Omental fat pad (tissue), 4 donors: ENCODE results near the gene A3GALT2. TPM values are rescaled to one million over a fixed set of nuclear protein-coding genes. Genes with fewer than 3 reads are reported as not detected.

Experiments
- ATAC-seq: fragments of 150-250 bp; one replicate; pipeline ENCODE4 v1.9.1; 2016; ENCODE audit warnings: mild to moderate bottlenecking, moderate library complexity; ENCODE audit not compliant: low FRiP score
- DNase-seq: peaks from one replicate; pipeline ENCODE4 v3.0.0-alpha.2; 2019; ENCODE audit warnings: low spot score
- CTCF ChIP-seq, 3 donors: fragments of 450-650 bp; IDR thresholded peaks; one replicate each; pipeline ENCODE4 v1.5.1; 2016 to 2017; ENCODE audit warnings: antibody characterized with exemption in 3 of 3, mild to moderate bottlenecking in 3 of 3, moderate library complexity in 2 of 3
- total RNA-seq, 4 donors: library from RNA; depleted of rRNA; stranded (reverse); fragments of >200 nt; gene quantifications; one replicate each; pipeline ENCODE4 v1.1.0, GENCODE V29; 2016

The A3GALT2 gene
- total RNA-seq, 4 donors from 2014 or later, result not detected

GRCh38 chr1:33300673-33301072, 20.2 kb downstream of the A3GALT2 start:
- no peak for TF ChIP-seq CTCF (IDR thresholded peaks at IDR 0.05)
- ATAC-seq, result peak; percentile 57
- no peak for DNase-seq

GRCh38 chr1:33299461-33300155, 21.3 kb downstream of the A3GALT2 start:
- no peak for ATAC-seq
- no peak for DNase-seq
- no peak for TF ChIP-seq CTCF (IDR thresholded peaks at IDR 0.05)

- DNase-seq (peak; percentile 56), ATAC-seq (peak; percentile 53)
- peak in 2 of 3 donors; percentile 14 to 76 for TF ChIP-seq CTCF (IDR thresholded peaks at IDR 0.05)
These were observed 22.1 kb downstream of the A3GALT2 start for GRCh38 chr1:33298623-33299277.

GRCh38 chr1:33297911-33298622, 22.8 kb downstream of the A3GALT2 start:
- TF ChIP-seq CTCF (IDR thresholded peaks at IDR 0.05), result no peak
- ATAC-seq (no peak), DNase-seq (no peak)

- DNase-seq (no peak), ATAC-seq (no peak)
- TF ChIP-seq CTCF (IDR thresholded peaks at IDR 0.05), result no peak
These were observed 24.1 kb downstream of the A3GALT2 start for GRCh38 chr1:33296824-33297223.

GRCh38 chr1:33296082-33296458, 24.8 kb downstream of the A3GALT2 start:
- no peak for ATAC-seq
- no peak for DNase-seq

More at GRCh38 chr1:33296082-33296458, 24.8 kb downstream of the A3GALT2 start:
- no peak for TF ChIP-seq CTCF (IDR thresholded peaks at IDR 0.05)
